ENCODE results near the gene KIAA0232.
A peak's percentile ranks its signal among the peaks of the same experiment; 100 is the strongest.

Gene KIAA0232

DNA sequence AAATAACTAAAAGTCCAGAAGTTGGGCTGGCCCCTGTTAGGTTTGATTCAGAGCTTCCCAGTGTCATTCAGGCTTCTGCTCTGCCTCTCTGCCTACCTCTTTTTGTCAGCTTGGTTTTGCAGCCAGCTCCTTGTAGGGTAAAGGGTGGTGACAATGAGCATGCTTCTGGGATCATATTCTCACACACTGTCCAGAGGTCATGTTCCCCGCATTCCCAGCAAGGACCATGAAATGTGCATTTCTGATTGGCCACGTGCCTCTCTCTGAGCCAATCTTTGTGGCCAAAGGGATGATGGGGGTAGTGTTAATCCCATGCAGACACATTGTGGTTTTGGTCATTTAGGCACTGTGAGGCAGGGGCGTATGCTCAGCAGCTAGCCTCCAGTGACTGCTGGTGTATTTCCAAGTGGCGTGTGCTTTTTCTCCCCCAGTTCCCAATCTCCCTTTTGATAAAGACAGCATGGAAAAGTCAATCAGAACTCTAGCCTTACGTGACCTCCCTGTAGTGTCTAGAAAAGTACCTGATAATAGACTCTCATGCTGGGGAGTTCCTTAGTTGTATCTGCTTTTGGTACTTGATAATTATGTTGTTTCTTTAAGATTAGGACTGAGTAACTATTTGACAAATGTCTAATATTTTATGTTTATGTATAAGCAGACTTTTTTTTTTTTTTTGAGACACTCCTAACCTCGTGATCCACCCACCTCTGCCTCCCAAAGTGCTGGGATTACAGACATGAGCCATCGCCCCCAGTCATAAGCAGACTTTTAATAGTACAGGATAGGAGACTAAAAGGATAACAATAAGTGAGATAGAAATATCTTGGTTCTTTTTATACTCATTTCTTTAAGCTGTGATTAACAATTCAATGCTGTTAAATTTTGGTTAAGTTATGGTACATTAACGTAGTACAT is 57.8 kb downstream of the KIAA0232 start:
- Histone ChIP-seq H3K36me3 (peaks cover 10 to 23% (median 15%) of the 10 kb centered on the region in 3 donors), H3K4me1 (peaks cover 0 to 25% (median 17%) of the 10 kb centered on the region in 4 donors), H3K9me3 (no peaks in the 10 kb centered on the region), H3K27me3 (no peaks in the 10 kb centered on the region), H3K27ac (peak overlapping the region in 1 of 2 donors; percentile 44), H3K4me3 (no peak overlapping the region)
- no peak for DNase-seq
- TF ChIP-seq, protein P1, sequence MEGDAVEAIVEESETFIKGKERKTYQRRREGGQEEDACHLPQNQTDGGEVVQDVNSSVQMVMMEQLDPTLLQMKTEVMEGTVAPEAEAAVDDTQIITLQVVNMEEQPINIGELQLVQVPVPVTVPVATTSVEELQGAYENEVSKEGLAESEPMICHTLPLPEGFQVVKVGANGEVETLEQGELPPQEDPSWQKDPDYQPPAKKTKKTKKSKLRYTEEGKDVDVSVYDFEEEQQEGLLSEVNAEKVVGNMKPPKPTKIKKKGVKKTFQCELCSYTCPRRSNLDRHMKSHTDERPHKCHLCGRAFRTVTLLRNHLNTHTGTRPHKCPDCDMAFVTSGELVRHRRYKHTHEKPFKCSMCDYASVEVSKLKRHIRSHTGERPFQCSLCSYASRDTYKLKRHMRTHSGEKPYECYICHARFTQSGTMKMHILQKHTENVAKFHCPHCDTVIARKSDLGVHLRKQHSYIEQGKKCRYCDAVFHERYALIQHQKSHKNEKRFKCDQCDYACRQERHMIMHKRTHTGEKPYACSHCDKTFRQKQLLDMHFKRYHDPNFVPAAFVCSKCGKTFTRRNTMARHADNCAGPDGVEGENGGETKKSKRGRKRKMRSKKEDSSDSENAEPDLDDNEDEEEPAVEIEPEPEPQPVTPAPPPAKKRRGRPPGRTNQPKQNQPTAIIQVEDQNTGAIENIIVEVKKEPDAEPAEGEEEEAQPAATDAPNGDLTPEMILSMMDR (IDR thresholded peaks at IDR 0.05), result no peak
- intact Hi-C loops (cut with DNase I; ENCODE audit: low total_unique reads), result no loop called here

DNA sequence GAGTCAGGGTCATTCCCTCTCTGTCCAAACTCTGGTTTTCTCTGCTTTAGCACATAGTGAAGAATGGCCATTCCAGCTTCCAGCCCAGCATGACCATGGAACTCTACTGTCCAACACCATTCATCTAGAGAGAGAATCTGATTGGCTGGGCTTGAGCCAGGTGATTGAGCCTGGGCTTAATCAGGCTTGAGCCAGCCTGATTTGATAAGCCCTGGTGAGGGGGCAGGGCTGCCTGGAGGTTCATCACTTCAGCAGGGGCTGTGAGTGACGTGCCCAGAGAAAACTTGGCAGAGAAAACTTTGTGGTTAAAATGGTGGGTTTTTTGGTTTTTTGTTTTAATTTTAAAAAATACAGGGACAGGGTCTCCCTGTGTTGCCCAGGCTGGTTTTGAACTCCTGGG is 62.5 kb downstream of the KIAA0232 start:
- DNase-seq, result no peak
- no peaks in the 10 kb centered on the region for H3K27me3 ChIP-seq
- intact Hi-C loops (cut with DNase I; ENCODE audit: low total_unique reads), result no loop called here
- peaks cover 10 to 22% (median 11%) of the 10 kb centered on the region in 3 donors for H3K36me3 ChIP-seq
- peaks cover 0 to 21% (median 7%) of the 10 kb centered on the region in 4 donors for H3K4me1 ChIP-seq
- H3K9me3 ChIP-seq, result no peaks in the 10 kb centered on the region
- TF ChIP-seq, protein P1 (IDR thresholded peaks at IDR 0.05), result no peak
- H3K4me3 ChIP-seq, result no peak overlapping the region
- no peak overlapping the region for H3K27ac ChIP-seq

DNA sequence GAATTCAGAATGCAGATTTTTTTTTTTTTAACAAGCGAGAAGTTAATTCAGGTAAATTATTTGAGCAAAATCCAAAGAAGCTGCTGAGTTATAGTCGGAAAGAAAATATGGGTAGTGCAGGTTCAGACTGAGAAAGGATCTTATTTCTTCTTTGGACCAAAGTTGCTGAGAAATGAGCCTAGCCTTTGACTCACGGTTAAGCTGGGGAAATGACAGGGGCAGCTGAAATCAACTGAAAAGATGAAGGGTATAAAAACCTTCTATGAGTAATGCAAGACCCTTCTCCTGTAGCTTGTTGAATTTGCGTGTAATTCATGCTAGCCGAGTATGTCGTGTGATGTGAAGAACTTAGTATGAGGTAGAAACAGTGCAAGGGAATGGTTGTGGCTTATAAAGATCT is 63.0 kb downstream of the KIAA0232 start:
- no peaks in the 10 kb centered on the region for H3K27me3 ChIP-seq
- H3K4me3 ChIP-seq, result no peak overlapping the region
- TF ChIP-seq, protein P1 (IDR thresholded peaks at IDR 0.05), result no peak
- peaks cover 0 to 16% (median 1%) of the 10 kb centered on the region in 4 donors for H3K4me1 ChIP-seq
- H3K9me3 ChIP-seq, result no peaks in the 10 kb centered on the region
- H3K27ac ChIP-seq, result no peak overlapping the region
- H3K36me3 ChIP-seq, result peaks cover 10 to 22% (median 11%) of the 10 kb centered on the region in 3 donors
- DNase-seq, result no peak
- intact Hi-C loops (cut with DNase I; ENCODE audit: low total_unique reads), result no loop called here

DNA sequence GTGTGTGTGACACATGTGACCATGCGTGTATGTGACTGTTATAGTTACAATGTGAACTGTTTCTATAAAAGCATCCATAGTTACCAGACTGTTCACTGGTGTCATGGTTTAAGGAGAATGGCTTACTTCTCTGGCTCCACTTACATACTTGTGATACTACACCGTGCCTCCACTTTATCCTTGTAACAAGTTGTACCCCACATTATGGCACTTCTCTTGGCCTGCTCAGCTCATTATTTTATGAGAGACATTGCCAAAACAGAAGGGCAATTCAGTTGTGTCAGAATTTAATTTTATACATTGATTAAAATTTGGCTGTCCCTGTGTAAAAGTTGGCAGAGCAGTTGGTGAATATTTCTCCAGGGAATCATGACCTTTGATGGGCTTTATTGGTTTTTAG is 64.7 kb downstream of the KIAA0232 start:
- Histone ChIP-seq H3K27me3 (no peaks in the 10 kb centered on the region), H3K4me1 (peaks cover 0 to 13% (median 0%) of the 10 kb centered on the region in 4 donors), H3K27ac (no peak overlapping the region), H3K9me3 (peaks cover 0 to under 1% (median 0%) of the 10 kb centered on the region in 3 donors), H3K4me3 (no peak overlapping the region), H3K36me3 (peaks cover 10 to 24% (median 11%) of the 10 kb centered on the region in 3 donors)
- intact Hi-C loops (cut with DNase I; ENCODE audit: low total_unique reads), result no loop called here
- DNase-seq, result no peak
- TF ChIP-seq, protein P1 (IDR thresholded peaks at IDR 0.05), result no peak

DNA sequence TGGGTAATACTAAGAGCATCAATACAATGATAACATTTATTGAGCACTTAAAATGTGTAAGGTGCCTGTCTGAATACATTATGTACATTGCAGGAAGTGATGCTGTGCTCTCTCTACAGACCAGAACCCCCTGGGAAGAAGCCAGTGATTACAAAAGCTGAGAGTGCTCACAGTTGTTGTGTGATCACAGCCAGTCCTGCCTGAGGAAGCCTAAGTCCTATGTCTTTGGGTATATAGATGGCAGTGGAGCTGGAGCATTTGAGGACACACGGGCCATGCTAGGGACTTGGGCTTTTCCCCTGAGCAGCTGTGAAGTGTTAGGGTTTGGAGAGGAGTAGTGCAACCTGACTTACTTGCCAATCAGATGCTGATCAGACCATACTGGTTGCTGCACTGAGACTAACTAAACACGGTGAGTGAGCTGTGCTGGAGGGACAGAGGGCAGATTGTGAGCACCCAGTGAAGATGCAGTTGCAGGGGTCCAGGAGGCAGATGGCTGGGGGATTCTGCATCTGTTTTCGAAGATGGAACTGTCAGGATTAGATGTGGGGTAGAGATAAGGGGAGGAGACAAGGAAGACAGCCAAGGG is 66.3 kb downstream of the KIAA0232 start:
- peaks cover 0 to 7% (median 5%) of the 10 kb centered on the region in 3 donors for H3K9me3 ChIP-seq
- no peak overlapping the region for H3K27ac ChIP-seq
- no peak overlapping the region for H3K4me3 ChIP-seq
- no peaks in the 10 kb centered on the region for H3K27me3 ChIP-seq
- peaks cover 14 to 24% (median 18%) of the 10 kb centered on the region in 3 donors for H3K36me3 ChIP-seq
- no peak for DNase-seq
- intact Hi-C loops (cut with DNase I; ENCODE audit: low total_unique reads), result no loop called here
- TF ChIP-seq, protein P1 (IDR thresholded peaks at IDR 0.05), result no peak
- peaks cover 0 to 13% (median 0%) of the 10 kb centered on the region in 4 donors for H3K4me1 ChIP-seq

Data from tibial artery (tissue), 4 donors.